ENCODE data around the gene LYPD6. TPM values are rescaled to one million over a fixed set of nuclear protein-coding genes. Genes with fewer than 3 reads are reported as not detected.

LYPD6 gene
- total and polyA plus RNA-seq, 2 donors from 2014 or later = 1.1 to 2.2 TPM

GRCh38 chr2:149364839-149365238, 34.5 kb downstream of the LYPD6 start:
- no peak for FAIRE-seq
- TF ChIP-seq CTCF (IDR thresholded peaks at IDR 0.05; ENCODE audit: borderline replicate concordance, extremely low read depth, insufficient read depth) = no peak
- H3K36me3 ChIP-seq (ENCODE audit: control insufficient read depth in 2 of 3, insufficient read depth in 3 of 3, low read length in 3 of 3) = no peaks in the 10 kb centered on the region
- no peaks in the 10 kb centered on the region for H3K27me3 ChIP-seq (ENCODE audit: control insufficient read depth, insufficient read depth, low read length)
- no peak for DNase-seq
- no peaks in the 10 kb centered on the region for H3K4me1 ChIP-seq (ENCODE audit: control insufficient read depth in 2 of 3, insufficient read depth in 2 of 3, low read depth in 1 of 3, low read length in 3 of 3)
- H3K9ac ChIP-seq (ENCODE audit: low read length in 3 of 3) = no peak overlapping the region
- H3K4me3 ChIP-seq (ENCODE audit: low read length in 3 of 3) = no peak overlapping the region
- no peak overlapping the region for H3K27ac ChIP-seq (ENCODE audit: low read depth in 2 of 2, low read length in 2 of 2)
- H3K9me3 ChIP-seq (ENCODE audit: control insufficient read depth in 2 of 3, insufficient read depth in 1 of 3, low read length in 3 of 3) = no peaks in the 10 kb centered on the region
- intact Hi-C loops (cut with DNase I) = no loop called here

- H3K27ac ChIP-seq (ENCODE audit: low read depth in 2 of 2, low read length in 2 of 2) = no peak overlapping the region
- DNase-seq = peak in 2 of 5 donors; percentile 38
Measured at GRCh38 chr2:149365931-149366583, 35.7 kb downstream of the LYPD6 start.

GRCh38 chr2:149370061-149370775, 39.8 kb downstream of the LYPD6 start:
- H3K27me3 ChIP-seq (ENCODE audit: control insufficient read depth, insufficient read depth, low read length) = no peaks in the 10 kb centered on the region
- H3K9me3 ChIP-seq (ENCODE audit: control insufficient read depth in 2 of 3, insufficient read depth in 1 of 3, low read length in 3 of 3) = no peaks in the 10 kb centered on the region
- TF ChIP-seq CTCF (IDR thresholded peaks at IDR 0.05; ENCODE audit: borderline replicate concordance, extremely low read depth, insufficient read depth) = no peak
- intact Hi-C loops (cut with DNase I) = no loop called here
- no peak overlapping the region for H3K4me3 ChIP-seq (ENCODE audit: low read length in 3 of 3)
- no peaks in the 10 kb centered on the region for H3K4me1 ChIP-seq (ENCODE audit: control insufficient read depth in 2 of 3, insufficient read depth in 2 of 3, low read depth in 1 of 3, low read length in 3 of 3)
- no peak overlapping the region for H3K27ac ChIP-seq (ENCODE audit: low read depth in 2 of 2, low read length in 2 of 2)
- FAIRE-seq = no peak
- DNase-seq = no peak
- H3K36me3 ChIP-seq (ENCODE audit: control insufficient read depth in 2 of 3, insufficient read depth in 3 of 3, low read length in 3 of 3) = no peaks in the 10 kb centered on the region
- H3K9ac ChIP-seq (ENCODE audit: low read length in 3 of 3) = no peak overlapping the region

More at GRCh38 chr2:149365931-149366583, 35.7 kb downstream of the LYPD6 start:
- Histone ChIP-seq H3K4me3 (ENCODE audit: low read length in 3 of 3) (no peak overlapping the region), H3K9me3 (ENCODE audit: control insufficient read depth in 2 of 3, insufficient read depth in 1 of 3, low read length in 3 of 3) (no peaks in the 10 kb centered on the region), H3K9ac (ENCODE audit: low read length in 3 of 3) (no peak overlapping the region), H3K36me3 (ENCODE audit: control insufficient read depth in 2 of 3, insufficient read depth in 3 of 3, low read length in 3 of 3) (no peaks in the 10 kb centered on the region), H3K27me3 (ENCODE audit: control insufficient read depth, insufficient read depth, low read length) (no peaks in the 10 kb centered on the region), H3K4me1 (ENCODE audit: control insufficient read depth in 2 of 3, insufficient read depth in 2 of 3, low read depth in 1 of 3, low read length in 3 of 3) (no peaks in the 10 kb centered on the region)
- intact Hi-C loops (cut with DNase I) = no loop called here
- no peak for TF ChIP-seq CTCF (IDR thresholded peaks at IDR 0.05; ENCODE audit: borderline replicate concordance, extremely low read depth, insufficient read depth)
- FAIRE-seq = no peak

Measured in kidney (tissue), 14 donors.